K562 (cell line): ENCODE data around the gene ATP8B2. TPM values are rescaled to one million over a fixed set of nuclear protein-coding genes. Genes with fewer than 3 reads are reported as not detected.

ENCODE experiments used
- AFF1 ChIP-seq, 2 experiments: fragments of 450-650 bp; IDR thresholded peaks; 2 replicates each; pipeline ENCODE4 v1.6.1; 2018; ENCODE audit warnings: mild to moderate bottlenecking in 2 of 2, low read depth in 1 of 2; ENCODE audit not compliant: partially characterized antibody in 2 of 2
- CEBPZ ChIP-seq: fragments of 150-350 bp; IDR thresholded peaks from 2 replicates; pipeline ENCODE4 v1.6.1; 2014; ENCODE audit warnings: low read depth, mild to moderate bottlenecking, low read length, borderline replicate concordance
- CREB1 ChIP-seq, 2 experiments: sonication (generic) in 1 of 2; formaldehyde crosslinking in 1 of 2; IDR thresholded peaks; 2 replicates each; pipeline versions ENCODE4 v1.6.1 to v1.8.0; 2012 to 2022; ENCODE audit warnings: inconsistent platforms in 1 of 2, mild to moderate bottlenecking in 1 of 2, missing genetic modification reagents in 1 of 2, moderate library complexity in 1 of 2
- FIP1L1 ChIP-seq: fragments of 200-400 bp; formaldehyde crosslinking; IDR thresholded peaks from 2 replicates; pipeline ENCODE4 v1.6.1; 2018; ENCODE audit warnings: mild to moderate bottlenecking, low read depth, low read length; ENCODE audit not compliant: poor library complexity, severe bottlenecking
- KLF16 ChIP-seq: IDR thresholded peaks from 2 replicates; pipeline ENCODE4 v1.6.1; 2016; ENCODE audit warnings: antibody characterized with exemption
- POLR2AphosphoS5 ChIP-seq: IDR thresholded peaks from 2 replicates; pipeline ENCODE4 v1.6.1; 2011; ENCODE audit warnings: mild to moderate bottlenecking, low read depth, low read length, moderate library complexity; ENCODE audit not compliant: control insufficient read depth, insufficient read depth
- SUPT5H ChIP-seq: fragments of 450-650 bp; IDR thresholded peaks from 2 replicates; pipeline ENCODE4 v1.6.1; 2016
- TBP ChIP-seq: optimal IDR thresholded peaks from 2 replicates; pipeline ENCODE3; 2011; ENCODE audit warnings: low read depth, low read length, improper control_type of control experiment
- TFAP4 ChIP-seq: sonication (generic); formaldehyde crosslinking; IDR thresholded peaks from 2 replicates; pipeline ENCODE4 v1.8.0; 2022; ENCODE audit warnings: missing genetic modification reagents, mild to moderate bottlenecking, moderate library complexity, borderline replicate concordance
- THRA ChIP-seq: fragments of 450-650 bp; IDR thresholded peaks from 2 replicates; pipeline ENCODE4 v1.6.1; 2017; ENCODE audit warnings: mild to moderate bottlenecking, moderate library complexity
- ZBTB43 ChIP-seq: sonication (generic); formaldehyde crosslinking; IDR thresholded peaks from 2 replicates; pipeline ENCODE4 v1.8.0; 2023; ENCODE audit warnings: mild to moderate bottlenecking, missing genetic modification reagents
- ZFPM2 ChIP-seq: fragments of 250-450 bp; sonication (Bioruptor Pico); IDR thresholded peaks from 2 replicates; pipeline ENCODE4 v1.5.1; 2022; ENCODE audit warnings: mild to moderate bottlenecking
- polyA plus RNA-seq, 8 experiments: library from polyadenylated mRNA; depleted of rRNA in 4 of 8; stranded (reverse) in 5 of 8; unstranded in 3 of 8; fragments of >200 nt; fragmentation: Nextera tagmentation in 2 of 8; fragmentation: Illumina TruSeq in 1 of 8; extraction: Ambion mirVana in 2 of 8; extraction: Trizol in 1 of 8; gene quantifications; 2 replicates each; pipeline versions ENCODE4 v1.2.1 to v1.2.3, GENCODE V29; 2011 to 2014; ENCODE audit warnings: inconsistent platforms in 1 of 8, missing spikeins in 1 of 8
- total RNA-seq, 7 experiments: library from RNA; depleted of rRNA in 6 of 7; stranded (reverse); fragments of >200 nt in 6 of 7; fragmentation: Illumina TruSeq in 2 of 7; extraction: Trizol in 2 of 7; gene quantifications; 2 replicates each; pipeline versions ENCODE4 v1.2.1 to v1.2.3, GENCODE V29; 2011 to 2021; ENCODE audit warnings: low replicate concordance in 1 of 7

Gene ATP8B2
- total and polyA plus RNA-seq, 9 of the 15 experiments (the other 6 are each of a cell fraction or from before 2014, with no cell fraction given): 0.27 to 33.2 (median 18.4) TPM

- TF ChIP-seq CEBPZ: no peak
- TF ChIP-seq AFF1 (IDR thresholded peaks at IDR 0.05; ENCODE audit: low read depth in 1 of 2, partially characterized antibody in 2 of 2): no peak
- no peak for TF ChIP-seq ZFPM2
- TF ChIP-seq KLF16: 0 out of 2 replicates have a peak, but pooled peaks have one; percentile 36
- TF ChIP-seq TFAP4 (CRISPR knock-in tag): peak; percentile 64; the same call in 1 of the 2 replicates
- TF ChIP-seq FIP1L1: no peak
- TF ChIP-seq TBP: no peak
- no peak for TF ChIP-seq THRA
- TF ChIP-seq ZBTB43 (CRISPR knock-in tag): no peak
- TF ChIP-seq SUPT5H: no peak
- no peak for TF ChIP-seq POLR2AphosphoS5
- TF ChIP-seq CREB1 (IDR thresholded peaks at IDR 0.05): no peak
- no peak for TF ChIP-seq CREB1 (CRISPR knock-in tag; IDR thresholded peaks at IDR 0.05)
These were observed at the start of gene ATP8B2 (continued) for GRCh38 chr1:154324669-154325582.
